ENCODE results near the gene PNLDC1. TPM values are rescaled to one million over a fixed set of nuclear protein-coding genes. Genes with fewer than 3 reads are reported as not detected.
"Not testable (repeated sequence)": the region's sequence is repeated elsewhere in the genome, so short reads cannot be mapped to it uniquely, and the experiment has no call there.

PNLDC1 gene
- total RNA-seq, 2 experiments from 2014 or later, result 0.31 TPM; not detected in 1

GRCh38 chr6:159762681-159763293, 37.3 kb upstream of the PNLDC1 start:
- DNase-seq, result peak; percentile 17
- Mint-ChIP-seq H3K4me1 (peaks cover 36% of the 10 kb centered on the region), H3K4me3 (peak overlapping the region; percentile 88), H3K9me3 (no peaks in the 10 kb centered on the region), H3K27ac (peak overlapping the region; percentile 96), H3K36me3 (peaks cover 33% of the 10 kb centered on the region), H3K27me3 (no peaks in the 10 kb centered on the region)

GRCh38 chr6:159766906-159767305, 33.2 kb upstream of the PNLDC1 start:
- Mint-ChIP-seq H3K27me3 (no peaks in the 10 kb centered on the region), H3K36me3 (peaks cover 45% of the 10 kb centered on the region), H3K4me3 (no peak overlapping the region), H3K27ac (no peak overlapping the region), H3K4me1 (peaks cover 18% of the 10 kb centered on the region), H3K9me3 (peaks cover 6% of the 10 kb centered on the region)
- no peak for DNase-seq

GRCh38 chr6:159769470-159769869, 30.6 kb upstream of the PNLDC1 start:
- H3K27ac Mint-ChIP-seq, result no peak overlapping the region
- DNase-seq, result no peak
- H3K27me3 Mint-ChIP-seq, result no peaks in the 10 kb centered on the region
- peaks cover 41% of the 10 kb centered on the region for H3K36me3 Mint-ChIP-seq
- peaks cover 6% of the 10 kb centered on the region for H3K9me3 Mint-ChIP-seq
- H3K4me3 Mint-ChIP-seq, result no peak overlapping the region
- peaks cover 12% of the 10 kb centered on the region for H3K4me1 Mint-ChIP-seq

GRCh38 chr6:159772196-159772595, 27.9 kb upstream of the PNLDC1 start:
- H3K27me3 Mint-ChIP-seq, result no peaks in the 10 kb centered on the region
- H3K4me3 Mint-ChIP-seq, result no peak overlapping the region
- H3K4me1 Mint-ChIP-seq, result peaks cover 6% of the 10 kb centered on the region
- H3K9me3 Mint-ChIP-seq, result peaks cover 6% of the 10 kb centered on the region
- no peak overlapping the region for H3K27ac Mint-ChIP-seq
- peaks cover 42% of the 10 kb centered on the region for H3K36me3 Mint-ChIP-seq
- DNase-seq, result no peak

GRCh38 chr6:159777240-159777904, 22.7 kb upstream of the PNLDC1 start:
- Mint-ChIP-seq H3K4me1 (peaks cover 15% of the 10 kb centered on the region), H3K9me3 (no peaks in the 10 kb centered on the region), H3K4me3 (no peak overlapping the region), H3K27me3 (no peaks in the 10 kb centered on the region), H3K36me3 (peaks cover 29% of the 10 kb centered on the region), H3K27ac (peak overlapping the region; percentile 30)
- DNase-seq, result no peak

GRCh38 chr6:159778131-159778530, 21.9 kb upstream of the PNLDC1 start:
- Mint-ChIP-seq H3K27ac (peak overlapping the region; percentile 30), H3K4me1 (peaks cover 23% of the 10 kb centered on the region), H3K9me3 (no peaks in the 10 kb centered on the region), H3K4me3 (no peak overlapping the region), H3K27me3 (no peaks in the 10 kb centered on the region), H3K36me3 (peaks cover 36% of the 10 kb centered on the region)
- DNase-seq, result no peak

GRCh38 chr6:159778542-159779103, 21.5 kb upstream of the PNLDC1 start:
- Mint-ChIP-seq H3K4me1 (peaks cover 26% of the 10 kb centered on the region), H3K27ac (peak overlapping the region; percentile 30), H3K4me3 (no peak overlapping the region), H3K27me3 (no peaks in the 10 kb centered on the region), H3K9me3 (no peaks in the 10 kb centered on the region), H3K36me3 (peaks cover 38% of the 10 kb centered on the region)
- DNase-seq, result no peak

GRCh38 chr6:159788276-159788675, 11.8 kb upstream of the PNLDC1 start:
- H3K4me1 Mint-ChIP-seq, result peaks cover 52% of the 10 kb centered on the region
- no peaks in the 10 kb centered on the region for H3K27me3 Mint-ChIP-seq
- H3K36me3 Mint-ChIP-seq, result peaks cover 52% of the 10 kb centered on the region
- H3K4me3 Mint-ChIP-seq, result peak overlapping the region; percentile 90
- peak; percentile 12 for DNase-seq
- peak overlapping the region; percentile 95 for H3K27ac Mint-ChIP-seq
- no peaks in the 10 kb centered on the region for H3K9me3 Mint-ChIP-seq

- H3K27ac Mint-ChIP-seq, result peak overlapping the region; percentile 95
- H3K9me3 Mint-ChIP-seq, result no peaks in the 10 kb centered on the region
- H3K4me1 Mint-ChIP-seq, result peaks cover 50% of the 10 kb centered on the region
- H3K4me3 Mint-ChIP-seq, result peak overlapping the region; percentile 90
- peak; percentile 19 for DNase-seq
- peaks cover 49% of the 10 kb centered on the region for H3K36me3 Mint-ChIP-seq
- H3K27me3 Mint-ChIP-seq, result no peaks in the 10 kb centered on the region
Observed at GRCh38 chr6:159788753-159789376, 11.2 kb upstream of the PNLDC1 start.

GRCh38 chr6:159789377-159790148, 10.5 kb upstream of the PNLDC1 start, which contains the start of gene TCP1:
Gene TCP1 (minus strand): TSS chr6:159789602. CDS start chr6:159789468, 134 bp downstream.
- DNase-seq, result peak; percentile 97
- Mint-ChIP-seq H3K36me3 (peaks cover 52% of the 10 kb centered on the region), H3K27ac (peak within 1 kb of the TSS; percentile 95), H3K9me3 (no peaks in the 10 kb centered on the region), H3K4me1 (peaks cover 52% of the 10 kb centered on the region), H3K4me3 (peak within 1 kb of the TSS; percentile 90), H3K27me3 (no peaks in the 10 kb centered on the region)

- DNase-seq, result peak; percentile 89
- peak within 1 kb of the TSS; percentile 90 for H3K4me3 Mint-ChIP-seq
- H3K27me3 Mint-ChIP-seq, result no peaks in the 10 kb centered on the region
- H3K4me1 Mint-ChIP-seq, result peaks cover 49% of the 10 kb centered on the region
- peaks cover 48% of the 10 kb centered on the region for H3K36me3 Mint-ChIP-seq
- peak within 1 kb of the TSS; percentile 95 for H3K27ac Mint-ChIP-seq
- H3K9me3 Mint-ChIP-seq, result no peaks in the 10 kb centered on the region
Observed at GRCh38 chr6:159790149-159790955, 9.7 kb upstream of the PNLDC1 start, which contains the start of gene MRPL18. Gene MRPL18 (plus strand): TSS chr6:159790467. CDS start chr6:159790588, 121 bp downstream.

GRCh38 chr6:159790956-159791598, 9.0 kb upstream of the PNLDC1 start:
- peaks cover 47% of the 10 kb centered on the region for H3K4me1 Mint-ChIP-seq
- H3K4me3 Mint-ChIP-seq, result peak overlapping the region; percentile 90
- H3K36me3 Mint-ChIP-seq, result peaks cover 43% of the 10 kb centered on the region
- H3K27ac Mint-ChIP-seq, result peak overlapping the region; percentile 95
- H3K27me3 Mint-ChIP-seq, result no peaks in the 10 kb centered on the region
- DNase-seq, result peak; percentile 25
- H3K9me3 Mint-ChIP-seq, result no peaks in the 10 kb centered on the region

- Mint-ChIP-seq H3K27ac (peak overlapping the region; percentile 35), H3K4me1 (peaks cover 52% of the 10 kb centered on the region), H3K36me3 (peaks cover 37% of the 10 kb centered on the region)
- DNase-seq, H3K4me3 Mint-ChIP-seq, H3K27me3 Mint-ChIP-seq, H3K9me3 Mint-ChIP-seq: not testable (repeated sequence)
Observed at GRCh38 chr6:159794976-159795375, 5.1 kb upstream of the PNLDC1 start.
